ENCODE measurements around the gene STAT5A. TPM values are rescaled to one million over a fixed set of nuclear protein-coding genes. Genes with fewer than 3 reads are reported as not detected.

Gene STAT5A
- total RNA-seq, 3 donors from 2014 or later, result 72.8 to 363 (median 78.9) TPM

DNA sequence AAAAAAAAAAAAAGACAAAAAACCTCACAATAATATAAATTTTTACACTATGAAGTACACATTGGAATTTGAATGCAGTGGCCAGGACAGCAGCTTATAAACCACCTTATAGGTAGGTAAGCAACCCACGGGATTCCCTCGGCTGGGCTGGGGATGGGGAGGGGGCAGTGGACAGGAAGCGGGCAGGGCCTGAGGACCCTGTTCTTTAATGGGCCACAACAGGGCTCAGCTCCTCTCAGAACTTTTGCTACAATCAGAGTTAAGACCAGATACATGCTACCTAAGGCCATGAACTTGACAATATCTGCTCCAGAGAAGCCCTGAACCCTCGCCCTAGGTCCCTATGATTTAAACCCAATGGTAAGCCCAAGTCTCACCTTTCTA is 25.1 kb downstream of the STAT5A start:
- Histone ChIP-seq H3K9me3 (no peaks in the 10 kb centered on the region), H3K4me3 (no peak overlapping the region), H3K27ac (peak overlapping the region; percentile 16 to 50), H3K36me3 (no peaks in the 10 kb centered on the region), H3K27me3 (no peaks in the 10 kb centered on the region), H3K4me1 (peaks cover 11 to 13% of the 10 kb centered on the region in 2 donors)
- intact Hi-C loops (cut with DNase I; ENCODE audit: low total_unique reads), result loop anchor here (5.0 kb wide), 1 partner anchor 214 kb away; no protein-coding TSS in a partner anchor
- DNase-seq (ENCODE audit: low spot score in 2 of 2), result no peak
- TF ChIP-seq POLR2AphosphoS5 (IDR thresholded peaks at IDR 0.05), result no peak
- TF ChIP-seq POLR2A (IDR thresholded peaks at IDR 0.05), result no peak
- TF ChIP-seq, protein P1, sequence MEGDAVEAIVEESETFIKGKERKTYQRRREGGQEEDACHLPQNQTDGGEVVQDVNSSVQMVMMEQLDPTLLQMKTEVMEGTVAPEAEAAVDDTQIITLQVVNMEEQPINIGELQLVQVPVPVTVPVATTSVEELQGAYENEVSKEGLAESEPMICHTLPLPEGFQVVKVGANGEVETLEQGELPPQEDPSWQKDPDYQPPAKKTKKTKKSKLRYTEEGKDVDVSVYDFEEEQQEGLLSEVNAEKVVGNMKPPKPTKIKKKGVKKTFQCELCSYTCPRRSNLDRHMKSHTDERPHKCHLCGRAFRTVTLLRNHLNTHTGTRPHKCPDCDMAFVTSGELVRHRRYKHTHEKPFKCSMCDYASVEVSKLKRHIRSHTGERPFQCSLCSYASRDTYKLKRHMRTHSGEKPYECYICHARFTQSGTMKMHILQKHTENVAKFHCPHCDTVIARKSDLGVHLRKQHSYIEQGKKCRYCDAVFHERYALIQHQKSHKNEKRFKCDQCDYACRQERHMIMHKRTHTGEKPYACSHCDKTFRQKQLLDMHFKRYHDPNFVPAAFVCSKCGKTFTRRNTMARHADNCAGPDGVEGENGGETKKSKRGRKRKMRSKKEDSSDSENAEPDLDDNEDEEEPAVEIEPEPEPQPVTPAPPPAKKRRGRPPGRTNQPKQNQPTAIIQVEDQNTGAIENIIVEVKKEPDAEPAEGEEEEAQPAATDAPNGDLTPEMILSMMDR (IDR thresholded peaks at IDR 0.05), result no peak

DNA sequence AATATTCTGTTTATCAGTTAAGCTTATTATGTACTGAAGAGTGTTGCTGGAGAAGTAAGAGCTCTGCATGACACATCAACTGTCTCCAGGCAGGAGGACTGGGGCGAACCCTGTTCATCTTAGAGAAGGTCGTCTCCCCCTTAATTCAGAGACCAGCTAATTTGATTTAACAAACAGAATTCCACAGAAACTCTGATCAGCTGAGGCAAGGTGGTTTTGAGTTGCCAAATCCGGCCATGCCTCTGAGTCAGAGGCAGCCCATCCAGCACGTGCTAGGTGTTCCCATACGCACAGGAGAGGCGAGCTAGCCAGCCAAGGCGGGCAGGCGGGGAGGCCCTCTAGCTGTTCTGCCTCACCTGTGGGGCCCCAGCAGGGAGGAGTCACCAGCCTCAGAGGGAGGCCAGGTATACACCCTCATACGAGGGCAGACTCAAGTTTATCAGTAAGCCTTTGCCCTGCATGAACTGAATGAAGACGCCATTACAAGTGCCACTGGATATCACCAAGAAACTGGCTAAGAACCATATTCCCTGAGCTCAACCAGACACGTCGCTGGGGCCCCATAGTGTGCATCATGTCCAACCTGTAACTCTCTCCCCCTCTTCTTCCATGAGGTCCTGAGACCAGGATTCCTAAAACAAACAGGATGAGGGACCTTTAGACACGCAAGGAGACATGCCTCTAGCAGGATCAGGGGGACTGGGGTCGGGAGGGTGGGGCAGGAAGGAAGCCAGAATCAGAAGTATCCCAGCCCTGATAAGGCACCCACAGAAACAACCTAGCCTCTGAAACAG is 25.7 kb downstream of the STAT5A start:
- no peaks in the 10 kb centered on the region for H3K36me3 ChIP-seq
- no peak overlapping the region for H3K4me3 ChIP-seq
- peaks cover 11 to 13% of the 10 kb centered on the region in 2 donors for H3K4me1 ChIP-seq
- H3K27me3 ChIP-seq, result no peaks in the 10 kb centered on the region
- no peaks in the 10 kb centered on the region for H3K9me3 ChIP-seq
- TF ChIP-seq, protein P1 (IDR thresholded peaks at IDR 0.05), result no peak
- TF ChIP-seq POLR2AphosphoS5 (IDR thresholded peaks at IDR 0.05), result peak in 1 of 3 donors; percentile 24
- intact Hi-C loops (cut with DNase I; ENCODE audit: low total_unique reads), result loop anchor here (5.0 kb wide), 1 partner anchor 213 kb away; no protein-coding TSS in a partner anchor
- peak in 1 of 2 donors; percentile 41 for DNase-seq (ENCODE audit: low spot score in 2 of 2)
- H3K27ac ChIP-seq, result peak overlapping the region; percentile 35 to 50

DNA sequence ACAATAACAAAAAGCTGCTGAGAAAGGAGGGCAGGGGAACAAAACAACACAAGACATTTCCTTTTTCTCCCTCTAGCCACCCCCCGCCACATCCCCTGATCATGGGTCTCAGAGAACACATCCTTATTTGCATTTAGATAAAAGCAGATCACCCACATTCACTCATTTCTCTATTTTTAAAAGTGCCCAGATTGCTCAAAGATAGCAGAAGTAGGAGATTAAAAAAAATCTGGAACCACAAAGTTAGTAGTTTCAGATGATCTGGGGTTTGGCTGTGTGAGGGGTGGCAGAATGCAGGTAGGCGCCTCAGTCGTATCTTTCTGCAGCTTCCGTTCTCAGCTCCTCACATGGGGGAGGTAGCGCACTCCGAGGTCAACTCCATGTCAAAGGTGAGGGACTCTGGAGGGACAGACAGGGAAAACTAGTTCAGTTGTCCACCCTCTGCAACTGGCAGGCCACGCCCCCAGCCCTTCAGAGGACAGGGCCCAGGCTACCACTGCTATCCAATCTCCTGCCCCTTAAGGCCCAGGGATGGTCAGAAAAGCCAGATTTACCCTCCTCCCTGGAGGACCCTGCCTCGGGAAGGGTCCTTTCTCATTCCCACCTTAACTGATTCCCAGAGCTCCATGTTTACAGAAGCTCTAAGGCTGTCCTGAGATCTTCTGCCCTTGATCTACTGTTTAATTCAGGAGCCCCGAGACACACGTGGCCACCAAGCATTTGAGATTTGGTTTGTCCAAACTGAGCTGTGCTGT is 27.3 kb downstream of the STAT5A start:
- Histone ChIP-seq H3K27ac (peak overlapping the region in 1 of 2 donors; percentile 9), H3K4me1 (peaks cover 11 to 13% of the 10 kb centered on the region in 2 donors), H3K36me3 (no peaks in the 10 kb centered on the region), H3K4me3 (no peak overlapping the region), H3K9me3 (no peaks in the 10 kb centered on the region), H3K27me3 (no peaks in the 10 kb centered on the region)
- DNase-seq (ENCODE audit: low spot score in 2 of 2), result no peak
- intact Hi-C loops (cut with DNase I; ENCODE audit: low total_unique reads), result no loop called here
- TF ChIP-seq, protein P1 (IDR thresholded peaks at IDR 0.05), result no peak
- TF ChIP-seq POLR2AphosphoS5 (IDR thresholded peaks at IDR 0.05) (no peak), POLR2A (IDR thresholded peaks at IDR 0.05) (no peak)

DNA sequence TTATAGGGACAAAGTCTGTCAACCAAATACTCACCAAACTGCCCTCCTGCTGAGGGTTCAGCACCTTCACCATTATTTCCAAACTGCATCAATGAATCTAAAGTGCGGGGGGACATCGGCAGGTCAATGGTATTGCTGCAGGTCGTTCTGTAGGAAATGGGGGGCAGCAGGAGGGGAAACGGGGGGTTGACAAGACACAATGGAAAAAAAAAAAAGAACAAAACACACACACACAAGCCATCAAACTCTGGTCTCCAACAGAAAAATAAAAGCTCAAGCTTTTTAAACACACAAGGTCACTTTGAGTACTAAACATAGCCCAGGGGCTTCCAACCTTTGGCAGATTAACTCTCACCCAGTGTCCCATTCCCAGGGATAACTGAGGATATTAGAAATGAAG is 28.5 kb downstream of the STAT5A start:
- Histone ChIP-seq H3K27me3 (no peaks in the 10 kb centered on the region), H3K27ac (peak overlapping the region in 1 of 2 donors; percentile 15), H3K9me3 (no peaks in the 10 kb centered on the region), H3K4me3 (no peak overlapping the region), H3K4me1 (peaks cover 4 to 10% of the 10 kb centered on the region in 2 donors), H3K36me3 (no peaks in the 10 kb centered on the region)
- DNase-seq (ENCODE audit: low spot score in 2 of 2), result no peak
- TF ChIP-seq, protein P1 (IDR thresholded peaks at IDR 0.05), result no peak
- TF ChIP-seq POLR2A (IDR thresholded peaks at IDR 0.05), result no peak
- no peak for TF ChIP-seq POLR2AphosphoS5 (IDR thresholded peaks at IDR 0.05)
- intact Hi-C loops (cut with DNase I; ENCODE audit: low total_unique reads), result no loop called here

Data from breast epithelium (tissue), 4 donors.